OCI-LY1 (cell line): Measurements from ENCODE around the gene ATP2B2.

Experiments used
- CTCF ChIP-seq: fragments of 200-600 bp; sonication (generic), shearing (Covaris generic); IDR thresholded peaks from 2 replicates; pipeline ENCODE4 v1.5.1; 2017; ENCODE audit warnings: mild to moderate bottlenecking, antibody characterized with exemption, low read length, moderate library complexity, mixed read lengths
- EZH2 ChIP-seq: fragments of 200-600 bp; sonication (generic), shearing (Covaris generic); IDR thresholded peaks from 2 replicates; pipeline ENCODE4 v1.8.0; 2017; ENCODE audit warnings: borderline replicate concordance, mixed run types, mild to moderate bottlenecking, antibody characterized with exemption, low read length, moderate library complexity, mixed read lengths

DNA sequence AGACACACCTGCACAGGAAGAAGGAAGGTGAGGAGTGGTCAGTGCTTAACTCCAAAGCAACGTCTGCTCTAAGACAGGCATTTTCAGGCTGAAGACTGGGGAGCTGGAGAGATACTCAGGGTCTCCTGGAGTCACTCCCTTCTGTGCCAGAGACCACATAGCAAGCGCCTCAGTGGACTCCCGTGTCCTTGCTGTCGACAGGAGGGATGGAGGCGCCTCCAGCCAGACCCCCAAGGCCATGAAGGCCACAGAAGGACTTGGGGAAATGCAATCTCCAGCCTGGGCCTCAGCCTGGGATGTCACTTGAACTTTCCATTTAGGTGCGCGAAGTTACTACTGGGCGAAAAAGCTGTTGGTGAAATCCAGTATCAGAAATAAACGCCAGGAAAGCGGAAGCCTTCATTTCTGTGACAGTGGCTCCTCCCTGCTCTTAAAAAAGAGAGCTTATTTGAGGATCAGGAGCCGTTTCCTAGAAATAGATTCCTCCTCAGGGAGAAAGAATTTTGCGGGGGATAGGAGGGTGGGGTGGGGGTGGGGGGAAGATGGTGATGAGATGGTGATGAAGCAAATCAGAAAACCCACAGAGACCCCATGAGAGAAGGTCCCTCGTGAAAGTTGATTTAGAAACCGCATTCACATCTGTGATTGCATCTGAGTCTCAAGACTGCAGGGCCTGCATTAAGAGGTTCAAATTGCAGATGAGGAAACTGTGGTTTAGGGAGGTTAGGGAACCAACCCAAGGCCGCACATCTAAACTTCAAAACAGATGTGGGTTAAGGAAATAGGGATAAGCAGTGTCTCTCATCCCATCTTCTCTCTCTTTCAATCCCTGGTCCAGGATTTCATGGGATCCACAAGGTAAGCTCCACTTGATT lies 78.8 kb downstream of the ATP2B2 start:
- TF ChIP-seq CTCF (no peak), EZH2 (no peak)
